NCI-H510A treated with DMSO at 0.1 percent for 48 hours (cell line): ENCODE measurements around the gene PIK3C2B.
A peak's percentile ranks its signal among the peaks of the same experiment; 100 is the strongest.

Experiments used
- DNase-seq: peaks from one replicate; lab custom pipeline; 2025; lab: John Stamatoyannopoulos, UW

PIK3C2B gene

DNA sequence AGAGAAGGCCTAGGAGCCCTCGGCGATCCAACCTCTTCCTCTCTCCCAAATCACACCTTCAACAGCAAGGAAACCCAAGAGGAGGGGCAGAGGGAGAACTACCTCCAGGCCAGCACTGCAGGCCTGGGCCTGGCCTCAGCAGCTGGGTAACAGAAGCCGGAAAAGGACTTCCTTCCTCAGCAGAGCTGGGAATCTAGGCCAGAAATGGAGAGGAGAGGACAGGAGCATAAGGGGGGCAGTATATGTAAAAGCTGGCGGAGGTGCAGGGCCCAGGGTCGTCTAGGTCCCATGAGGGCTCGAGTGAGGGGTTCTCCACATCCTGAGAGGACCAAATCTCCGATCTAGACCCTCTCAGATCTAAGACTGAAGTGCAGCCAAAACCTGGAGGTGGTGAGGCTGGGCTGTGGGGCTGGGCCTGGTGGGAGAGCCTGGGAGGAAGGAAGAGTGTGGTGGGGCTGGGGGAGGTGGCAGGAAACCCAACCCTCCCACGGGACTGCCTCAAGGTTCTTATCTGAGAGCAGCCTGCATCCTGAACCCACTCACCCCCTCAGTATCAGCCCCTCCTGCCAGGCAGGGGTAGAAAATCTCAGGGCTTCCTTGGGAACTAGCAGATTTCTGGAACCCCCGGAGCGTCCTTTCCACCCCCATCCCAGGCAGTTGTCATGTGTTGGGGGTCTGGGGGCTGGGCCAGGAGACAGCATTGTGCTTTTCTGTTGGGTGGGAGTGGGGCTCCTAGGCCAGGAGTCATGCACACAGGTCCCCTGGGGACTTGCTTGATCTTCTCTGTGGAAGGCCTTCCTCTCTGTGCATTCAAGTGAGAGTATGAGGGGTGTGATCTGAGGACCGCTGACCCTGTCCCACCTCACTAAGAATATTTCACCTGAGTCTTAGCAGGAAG is 33.0 kb downstream of the PIK3C2B start:
- DNase-seq = no peak

DNA sequence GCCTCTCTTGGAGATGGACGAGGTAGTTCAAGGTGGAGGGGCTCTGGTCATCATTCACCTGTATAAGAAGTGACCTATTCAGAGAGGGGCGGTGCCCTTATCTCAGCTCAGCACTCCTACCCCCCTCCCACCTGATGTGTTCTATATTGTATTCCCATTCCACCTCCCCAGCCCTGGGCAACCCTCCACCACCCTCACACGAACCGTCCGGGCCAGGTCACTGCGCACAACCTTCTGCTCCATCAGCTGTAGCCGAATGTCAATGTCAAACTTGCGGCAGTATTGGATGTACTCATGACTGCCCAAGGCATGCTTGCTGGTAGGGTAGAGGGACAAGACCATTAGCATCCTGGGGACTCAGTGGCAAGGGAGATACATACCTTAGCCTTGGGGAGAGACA is 34.3 kb downstream of the PIK3C2B start:
- DNase-seq = no peak

GRCh38 chr1:204459706-204460105 is 34.9 kb downstream of the PIK3C2B start:
- DNase-seq = no peak

DNA sequence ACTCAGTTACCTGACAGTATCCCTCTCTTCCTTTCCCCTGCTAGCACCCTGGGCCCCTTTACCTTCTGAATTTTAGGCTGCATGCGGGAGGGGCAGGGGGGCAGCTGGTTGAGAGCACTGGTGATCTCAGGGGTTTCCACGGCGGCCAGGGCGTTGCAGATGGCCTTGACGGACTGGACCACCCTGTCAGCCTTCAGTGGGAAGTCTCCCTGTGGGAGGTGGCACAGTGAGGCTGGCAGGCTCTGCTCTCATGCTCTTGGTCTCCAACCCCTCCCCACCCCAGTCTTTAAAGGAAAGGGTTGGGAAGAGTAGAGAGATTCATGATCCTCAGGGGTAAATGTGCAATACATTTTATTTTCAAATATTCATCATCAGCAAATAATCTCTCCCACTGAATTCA is 36.9 kb downstream of the PIK3C2B start:
- no peak for DNase-seq

- no peak for DNase-seq
Observed at GRCh38 chr1:204456826-204457442, 37.7 kb downstream of the PIK3C2B start.

DNA sequence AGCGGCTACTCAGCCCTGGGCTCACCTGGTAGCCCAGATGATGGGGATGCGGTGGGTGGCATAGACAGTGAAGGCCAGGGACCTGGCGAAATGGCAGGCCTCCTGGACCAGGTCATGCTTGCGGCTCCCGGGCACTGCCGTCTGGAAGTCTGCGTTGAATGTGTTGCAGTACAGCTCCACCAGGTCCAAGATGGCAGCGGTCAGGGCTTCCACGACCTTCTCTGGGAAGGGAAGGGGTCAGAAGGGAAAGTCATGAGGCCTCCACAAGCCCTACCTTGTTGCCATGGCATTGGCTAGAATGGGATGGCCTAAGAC is 38.8 kb downstream of the PIK3C2B start:
- no peak for DNase-seq

- DNase-seq = no peak
Observed at GRCh38 chr1:204455063-204455830, 39.4 kb downstream of the PIK3C2B start.

DNA sequence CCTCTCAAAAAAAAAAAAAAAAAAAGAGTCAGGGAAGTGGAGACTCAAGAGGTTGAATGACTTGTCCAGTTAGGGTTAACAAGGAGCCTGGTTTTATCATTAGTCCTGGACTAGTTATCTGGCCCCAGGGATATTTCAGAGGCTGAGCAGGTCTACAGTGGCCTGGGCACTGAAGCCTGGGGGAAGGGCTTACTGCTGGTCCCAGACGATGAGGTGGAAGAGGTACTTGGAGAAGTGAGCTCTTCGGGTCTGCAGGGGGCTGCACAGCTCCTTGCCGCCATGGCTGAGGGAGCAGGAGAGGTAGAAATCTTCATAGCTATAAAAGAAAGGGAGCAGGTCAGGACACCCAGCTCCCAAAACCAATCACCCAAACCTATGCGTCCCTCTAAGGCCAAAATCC is 40.1 kb downstream of the PIK3C2B start:
- DNase-seq = no peak

GRCh38 chr1:204453141-204453772 is 41.3 kb downstream of the PIK3C2B start:
- no peak for DNase-seq

DNA sequence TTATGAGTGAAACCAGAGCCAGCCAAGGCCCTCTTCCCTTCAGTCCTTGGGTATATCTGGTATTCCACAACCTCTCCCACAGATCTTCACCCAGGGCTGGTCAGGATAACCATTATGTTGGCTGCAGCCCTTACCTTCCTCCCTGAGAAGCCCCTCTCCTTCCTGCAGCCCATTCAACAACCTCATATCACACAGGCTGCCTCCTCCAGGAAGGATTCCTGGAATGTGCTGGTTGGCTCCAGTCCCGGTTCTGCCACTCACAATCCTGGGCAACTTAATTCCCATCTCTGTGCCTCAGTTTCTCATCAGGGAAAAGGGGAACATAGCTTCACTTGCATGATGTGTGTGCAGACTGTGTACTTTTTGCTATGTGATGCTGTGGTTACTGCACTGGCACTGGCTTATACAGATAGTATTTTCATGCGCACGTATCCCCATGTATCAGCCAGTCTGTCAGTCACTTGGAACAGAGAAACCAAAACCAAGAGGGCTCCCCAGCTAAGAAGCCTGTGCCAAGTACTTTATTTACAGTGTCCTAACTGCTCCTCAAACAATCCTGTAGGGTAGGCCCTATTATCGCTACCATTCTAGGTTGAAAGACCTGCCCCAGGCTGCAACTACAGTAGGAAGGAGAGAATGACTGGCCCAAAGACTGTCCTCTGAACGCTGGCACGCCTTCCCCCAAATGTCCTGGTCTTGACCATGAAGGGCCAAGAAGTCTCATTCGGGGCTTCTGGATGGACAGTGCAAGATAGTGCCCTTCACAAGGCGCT is 43.1 kb downstream of the PIK3C2B start:
- no peak for DNase-seq

DNA sequence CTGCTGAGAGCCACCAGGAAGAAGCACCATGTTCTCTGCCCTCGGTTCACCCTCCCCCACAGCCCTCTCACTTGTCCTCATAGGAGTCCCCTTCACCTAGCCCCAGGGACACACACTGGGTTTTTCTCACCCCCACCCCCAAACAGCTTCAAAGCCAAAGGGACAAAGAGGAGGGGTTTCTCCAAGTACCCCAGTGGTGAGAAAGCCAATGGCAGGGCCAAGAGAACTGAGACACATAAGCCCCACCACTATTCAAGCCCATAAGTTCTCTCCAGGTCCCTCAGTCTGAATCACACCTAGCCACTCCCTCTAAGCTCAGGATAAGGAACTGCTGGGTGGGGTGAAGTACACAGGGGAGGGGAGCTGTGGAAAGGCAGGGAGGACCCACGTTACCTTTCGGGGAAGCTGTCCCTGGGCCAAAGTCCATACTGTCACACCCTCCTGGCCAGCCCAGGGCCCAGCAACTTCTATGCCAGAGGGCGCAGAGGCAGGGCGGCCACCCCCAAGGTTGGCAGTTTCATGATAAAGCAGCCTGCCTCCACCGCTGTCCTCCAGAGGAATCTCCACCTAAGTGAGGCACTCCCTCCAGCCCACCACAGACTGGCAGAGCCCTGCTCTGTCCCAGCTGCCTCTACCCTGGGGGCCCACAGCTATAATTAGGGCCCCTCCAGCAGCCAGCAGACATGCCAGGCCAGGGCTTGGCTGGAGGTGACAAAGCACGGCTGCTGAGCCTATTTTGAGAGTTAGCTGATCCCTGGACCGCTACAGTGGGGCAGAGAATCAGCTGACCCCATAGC is 43.9 kb downstream of the PIK3C2B start:
- DNase-seq = no peak

GRCh38 chr1:204449678-204450280 is 44.8 kb downstream of the PIK3C2B start:
- DNase-seq = no peak

DNA sequence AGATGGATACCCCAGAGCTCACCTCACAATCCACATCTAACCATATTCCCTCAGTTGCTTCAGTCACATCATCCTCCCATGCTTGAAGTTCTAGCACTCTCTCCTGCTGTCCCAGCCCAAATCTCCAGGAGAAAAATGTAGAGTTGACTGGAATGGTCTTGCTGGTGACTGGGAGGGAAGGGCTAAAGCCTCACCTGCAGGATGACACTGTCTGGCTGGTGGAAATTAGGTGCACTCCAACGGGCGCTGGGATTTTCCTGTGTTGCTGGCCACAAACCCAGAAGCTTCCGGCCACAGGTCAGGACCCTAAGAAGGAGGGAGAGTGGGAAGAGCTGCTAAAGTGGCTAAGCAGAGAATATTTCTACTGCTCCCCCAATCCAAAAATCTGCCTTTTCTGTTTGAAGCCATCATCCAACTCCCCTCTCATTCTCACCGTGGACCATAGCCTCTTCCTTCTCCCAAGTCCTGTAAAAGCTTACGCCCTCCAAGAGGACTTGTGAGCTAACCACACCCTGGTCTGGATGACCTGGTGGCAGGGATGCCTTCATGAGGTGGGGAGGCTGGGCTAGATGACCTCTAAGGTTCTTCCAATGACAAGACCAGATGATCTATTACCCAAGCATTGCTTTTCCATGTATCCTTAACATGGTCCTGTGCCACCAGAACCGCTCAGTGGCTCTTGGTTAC is 45.5 kb downstream of the PIK3C2B start:
- no peak for DNase-seq

GRCh38 chr1:204448344-204448964 is 46.2 kb downstream of the PIK3C2B start:
- no peak for DNase-seq

DNA sequence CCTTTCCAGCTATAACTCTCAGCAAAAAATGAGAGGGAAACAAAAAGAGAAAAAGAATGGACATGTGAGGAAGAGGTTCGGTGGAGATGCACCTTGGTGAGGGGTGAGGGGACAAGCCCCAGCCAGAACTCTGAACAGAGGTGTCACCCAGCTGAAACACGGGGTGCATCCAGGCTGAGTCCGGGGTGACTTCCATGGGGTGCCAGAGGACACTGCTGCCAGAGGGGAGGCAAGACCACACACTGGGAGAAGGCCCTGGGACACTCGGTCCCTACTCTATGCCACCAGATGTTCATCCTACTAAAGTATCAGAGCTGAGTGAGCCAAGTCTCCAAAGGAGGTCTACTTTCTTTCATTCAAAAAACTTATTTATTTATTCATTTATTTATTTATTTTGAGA is 46.9 kb downstream of the PIK3C2B start:
- DNase-seq = no peak

GRCh38 chr1:204447190-204447589 is 47.4 kb downstream of the PIK3C2B start:
- DNase-seq = no peak

DNA sequence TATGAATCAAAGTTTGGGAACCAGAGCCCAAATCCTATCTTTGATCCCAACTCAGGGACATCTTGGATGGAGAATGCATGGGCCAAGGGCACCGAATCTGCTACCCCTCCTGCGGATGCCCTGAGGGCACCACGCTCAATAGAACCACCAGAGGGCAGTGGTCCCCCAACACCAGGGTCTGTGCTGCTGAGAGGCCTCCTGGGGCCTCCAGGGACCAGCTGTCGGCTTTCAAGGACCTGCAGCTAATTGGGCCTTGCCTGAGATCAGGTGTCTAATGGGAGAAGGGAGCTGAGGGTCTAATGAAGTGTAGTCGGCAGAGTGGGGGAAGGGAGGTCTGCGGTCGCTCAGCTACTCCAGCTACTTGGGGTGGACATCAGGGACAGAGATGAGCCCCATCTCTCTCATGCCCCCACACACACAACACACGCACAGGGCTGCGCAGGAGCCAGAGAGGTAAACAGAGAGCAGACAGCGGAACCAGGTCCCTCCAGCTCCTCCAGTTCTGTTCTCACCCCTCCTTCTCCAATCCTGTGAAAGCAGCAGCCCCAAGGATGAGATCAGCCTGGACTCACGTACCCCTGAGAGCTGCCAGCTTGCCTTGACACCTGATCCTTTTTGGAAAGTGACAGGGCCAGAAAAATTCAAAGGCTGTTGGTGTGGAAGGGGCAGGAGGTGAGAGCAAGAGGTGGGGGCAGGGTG is 48.0 kb downstream of the PIK3C2B start:
- peak; percentile 91 for DNase-seq

DNA sequence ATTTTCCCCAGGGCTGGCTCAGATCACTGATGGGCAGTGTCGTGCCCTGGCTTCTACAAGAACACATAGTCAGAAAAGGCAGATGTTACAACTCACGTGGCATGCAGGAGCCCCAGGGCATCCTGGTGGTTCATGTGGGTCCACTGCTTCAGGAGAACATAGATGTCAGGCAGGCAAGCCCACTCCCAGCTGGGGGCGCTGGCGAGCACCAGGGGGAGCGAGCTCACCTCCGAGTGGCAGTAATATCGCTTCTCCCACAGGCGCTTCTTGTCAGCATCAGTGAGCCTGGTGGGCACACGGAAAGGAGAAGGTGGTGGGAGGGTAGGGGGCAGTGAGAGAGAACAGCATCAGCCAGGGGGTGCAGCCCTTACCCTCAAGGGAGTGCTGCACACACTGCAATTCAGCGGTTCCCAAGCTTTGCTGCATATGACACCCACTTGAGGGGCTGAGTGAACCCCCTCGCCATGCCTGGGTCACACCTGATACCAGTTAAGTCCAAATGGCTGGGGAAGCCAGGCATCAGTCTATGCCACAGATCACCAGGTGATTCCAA is 48.7 kb downstream of the PIK3C2B start:
- DNase-seq = no peak
